OCI-LY3 (cell line): ENCODE data around the gene CPSF4.

Experiments used
- CTCF ChIP-seq: fragments of 200-600, 300-600 bp; sonication (generic); IDR thresholded peaks from 2 replicates; pipeline ENCODE4 v1.5.1; 2014; ENCODE audit warnings: antibody characterized with exemption, low read length, low read depth
- EZH2phosphoT487 ChIP-seq: fragments of 200-600 bp; shearing (Covaris generic); IDR thresholded peaks from 2 replicates; pipeline ENCODE4 v1.6.1; 2018; ENCODE audit warnings: antibody characterized with exemption, mixed run types, low read depth

DNA sequence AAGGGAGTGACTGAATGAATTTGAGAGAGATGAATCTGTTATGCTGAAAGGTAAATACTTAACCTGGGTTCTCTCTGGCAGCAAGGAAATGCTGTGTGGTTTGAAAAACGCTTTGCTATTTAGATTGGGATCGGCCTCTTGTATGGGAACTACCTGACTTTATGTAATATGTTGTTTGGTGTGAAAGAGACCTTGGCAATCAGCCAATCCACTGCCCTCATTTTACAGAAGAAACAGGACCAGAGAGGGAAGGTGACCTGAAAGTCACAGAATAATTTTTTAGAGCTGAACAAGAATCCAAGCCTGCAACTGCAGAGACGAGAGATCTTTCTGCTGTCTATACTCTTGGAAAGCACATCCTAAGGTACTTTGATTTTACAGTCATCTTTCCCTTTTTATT, 28.9 kb upstream of the CPSF4 start:
- TF ChIP-seq CTCF (no peak), EZH2phosphoT487 (no peak)
